Endothelial cell of umbilical vein (primary cell): ENCODE data around the gene AMIGO2. TPM values are rescaled to one million over a fixed set of nuclear protein-coding genes. Genes with fewer than 3 reads are reported as not detected.

Experiments
- BruUV-seq: library from RNA; stranded (reverse); fragments of 400-500 nt; replicated peaks from 2 replicates; lab custom pipeline; 2021; lab: Mats Ljungman, UMichigan
- CTCF ChIA-PET: fragments of 300-600, 350-600 bp; sonication (Branson Sonifier 250); formaldehyde crosslinking; loops from one replicate; lab custom pipeline; 2021; ENCODE audit warnings: antibody characterized with exemption, inconsistent platforms; lab: Charles Lee
- POLR2A ChIA-PET: fragments of 300-600, 350-600 bp; sonication (Branson Sonifier 250); formaldehyde crosslinking; loops from one replicate; lab custom pipeline; 2021; ENCODE audit warnings: antibody characterized with exemption, inconsistent platforms; lab: Charles Lee
- DNase-seq: peaks from one replicate; pipeline ENCODE4 v3.0.0-alpha.2; 2011; ENCODE audit warnings: low read depth, low spot score
- FAIRE-seq: peaks from 2 replicates; lab custom pipeline; 2011; peaks lifted over from hg19 to GRCh38; lab: Jason Lieb, UNC
- H2AFZ ChIP-seq: 2 replicates; pipeline ENCODE4 v1.6.0; 2012; ENCODE audit warnings: low read depth, low read length, control low read depth, inconsistent platforms
- H3K27ac ChIP-seq: 2 replicates; pipeline ENCODE4 v1.5.1; 2011; ENCODE audit warnings: low read depth, mild to moderate bottlenecking, control low read depth, low read length, moderate library complexity; ENCODE audit not compliant: insufficient read depth
- H3K27me3 ChIP-seq, 2 experiments: 2 replicates each; pipeline versions ENCODE4 v1.6.0 to v1.6.1; 2011; ENCODE audit warnings: low read length in 2 of 2, mixed read lengths in 1 of 2; ENCODE audit not compliant: control insufficient read depth in 2 of 2, insufficient read depth in 2 of 2
- H3K36me3 ChIP-seq, 2 experiments: 2 replicates in 1 of 2; 3 replicates in 1 of 2; pipeline ENCODE4 v1.5.1; 2011; ENCODE audit warnings: low read length in 2 of 2, mild to moderate bottlenecking in 1 of 2, moderate library complexity in 1 of 2; ENCODE audit not compliant: control insufficient read depth in 2 of 2, insufficient read depth in 2 of 2; ENCODE audit errors: extremely low read depth in 1 of 2
- H3K4me1 ChIP-seq: 3 replicates; pipeline ENCODE4 v1.5.1; 2011; ENCODE audit warnings: mild to moderate bottlenecking, low read length; ENCODE audit not compliant: control insufficient read depth, insufficient read depth; ENCODE audit errors: extremely low read depth
- H3K4me2 ChIP-seq: 2 replicates; pipeline ENCODE4 v1.6.1; 2011; ENCODE audit warnings: low read length, control low read depth, mixed read lengths; ENCODE audit not compliant: insufficient read depth
- H3K4me3 ChIP-seq, 3 experiments: fragments of 200-600 bp in 1 of 3; sonication (generic), shearing (Covaris generic) in 1 of 3; replicated peaks in 1 of 3; 2 replicates each; pipeline ENCODE4 v1.5.1; 2011 to 2016; ENCODE audit warnings: control low read depth in 3 of 3, low read length in 3 of 3, mild to moderate bottlenecking in 2 of 3, inconsistent platforms in 1 of 3, low read depth in 1 of 3, moderate library complexity in 1 of 3; ENCODE audit not compliant: insufficient read depth in 1 of 3
- H3K79me2 ChIP-seq: 2 replicates; pipeline ENCODE4 v1.6.0; 2012; ENCODE audit warnings: low read length, inconsistent platforms; ENCODE audit not compliant: control insufficient read depth, insufficient read depth
- H3K9ac ChIP-seq: replicated peaks from 2 replicates; pipeline ENCODE3; 2011; ENCODE audit warnings: low read length, control low read depth; ENCODE audit not compliant: insufficient read depth; ENCODE audit errors: extremely low read depth
- H3K9me1 ChIP-seq: replicated peaks from 3 replicates; pipeline ENCODE4 v1.6.0; 2011; ENCODE audit warnings: mild to moderate bottlenecking, low read length; ENCODE audit not compliant: control insufficient read depth, insufficient read depth; ENCODE audit errors: extremely low read depth
- H3K9me3 ChIP-seq: replicated peaks from 2 replicates; pipeline ENCODE4 v1.5.1; 2012; ENCODE audit warnings: low read length, inconsistent platforms; ENCODE audit not compliant: control insufficient read depth, insufficient read depth
- H4K20me1 ChIP-seq: replicated peaks from 2 replicates; pipeline ENCODE3; 2011; ENCODE audit warnings: mild to moderate bottlenecking, low read length; ENCODE audit not compliant: control insufficient read depth, insufficient read depth; ENCODE audit errors: extremely low read depth
- EZH2 ChIP-seq: IDR thresholded peaks from 2 replicates; pipeline ENCODE4 v1.6.1; 2012; ENCODE audit warnings: borderline replicate concordance, low read depth, mild to moderate bottlenecking, moderate library complexity, low read length, inconsistent platforms; ENCODE audit not compliant: severe bottlenecking
- FOS ChIP-seq: IDR thresholded peaks from 2 replicates; pipeline ENCODE4 v1.6.1; 2011; ENCODE audit warnings: mild to moderate bottlenecking, low read length, moderate library complexity, borderline replicate concordance; ENCODE audit not compliant: insufficient read depth
- GATA2 ChIP-seq: IDR thresholded peaks from 2 replicates; pipeline ENCODE4 v1.7.0; 2011; ENCODE audit warnings: low read depth, mild to moderate bottlenecking, moderate library complexity, mixed read lengths, low read length; ENCODE audit not compliant: insufficient read length, insufficient read depth
- JUN ChIP-seq: IDR thresholded peaks from 2 replicates; pipeline ENCODE4 v1.6.1; 2011; ENCODE audit warnings: borderline replicate concordance, low read depth; ENCODE audit not compliant: insufficient read length, insufficient read depth
- MYC ChIP-seq: IDR thresholded peaks from one replicate; pipeline ENCODE4 v1.6.1; 2011; ENCODE audit warnings: mild to moderate bottlenecking, low read depth, low read length
- POLR2A ChIP-seq: IDR thresholded peaks from 2 replicates; pipeline ENCODE4 v1.6.1; 2012; ENCODE audit warnings: low read depth, mild to moderate bottlenecking, control low read depth, low read length
- POLR2AphosphoS5 ChIP-seq: IDR thresholded peaks from 2 replicates; pipeline ENCODE4 v1.6.1; 2012; ENCODE audit warnings: low read depth, mild to moderate bottlenecking, control low read depth, low read length, moderate library complexity; ENCODE audit not compliant: insufficient read depth
- dilution Hi-C: fragments of 300-500 bp; cut with MboI; formaldehyde crosslinking; loops from one replicate; pipeline ENCODE4 v1.15.0; 2019; ENCODE audit warnings: low sequenced_read_pairs; ENCODE audit not compliant: extremely low pct_ligation_motif_present
- intact Hi-C: fragments of 100-400 bp; cut with micrococcal nuclease; formaldehyde crosslinking; loops from one replicate; pipeline ENCODE4 v1.10.0; 2022
- polyA plus RNA-seq, 4 experiments: library from polyadenylated mRNA; depleted of rRNA in 3 of 4; stranded (reverse) in 3 of 4; unstranded in 1 of 4; fragments of >200 nt; gene quantifications; 2 replicates each; pipeline versions ENCODE4 v1.2.1 to v1.2.3, GENCODE V29; 2011 to 2012; ENCODE audit warnings: missing spikeins in 1 of 4
- total RNA-seq: library from RNA; stranded (reverse); gene quantifications from 2 replicates; pipeline ENCODE4 v1.2.3, GENCODE V29; 2021
- TF ChIP-seq, protein P1 (sequence below), 2 donors: IDR thresholded peaks; 1 replicate in 1 of 2; 2 replicates in 1 of 2; pipeline ENCODE4 v1.5.1; 2011; ENCODE audit warnings: low read length in 2 of 2, mild to moderate bottlenecking in 2 of 2, moderate library complexity in 2 of 2, control low read depth in 1 of 2, inconsistent platforms in 1 of 2, low read depth in 1 of 2; ENCODE audit not compliant: insufficient read depth in 1 of 2; ENCODE audit errors: extremely low read depth in 1 of 2
- TF ChIP-seq, protein P2 (sequence below): IDR thresholded peaks from 2 replicates; pipeline ENCODE4 v1.6.1; 2011; ENCODE audit not compliant: insufficient read depth, insufficient read length

Gene AMIGO2
- total and polyA plus RNA-seq, 2 donors (not counting 3 experiments of a cell fraction or from before 2014, with no cell fraction given), result 5.4 to 7.5 TPM

DNA sequence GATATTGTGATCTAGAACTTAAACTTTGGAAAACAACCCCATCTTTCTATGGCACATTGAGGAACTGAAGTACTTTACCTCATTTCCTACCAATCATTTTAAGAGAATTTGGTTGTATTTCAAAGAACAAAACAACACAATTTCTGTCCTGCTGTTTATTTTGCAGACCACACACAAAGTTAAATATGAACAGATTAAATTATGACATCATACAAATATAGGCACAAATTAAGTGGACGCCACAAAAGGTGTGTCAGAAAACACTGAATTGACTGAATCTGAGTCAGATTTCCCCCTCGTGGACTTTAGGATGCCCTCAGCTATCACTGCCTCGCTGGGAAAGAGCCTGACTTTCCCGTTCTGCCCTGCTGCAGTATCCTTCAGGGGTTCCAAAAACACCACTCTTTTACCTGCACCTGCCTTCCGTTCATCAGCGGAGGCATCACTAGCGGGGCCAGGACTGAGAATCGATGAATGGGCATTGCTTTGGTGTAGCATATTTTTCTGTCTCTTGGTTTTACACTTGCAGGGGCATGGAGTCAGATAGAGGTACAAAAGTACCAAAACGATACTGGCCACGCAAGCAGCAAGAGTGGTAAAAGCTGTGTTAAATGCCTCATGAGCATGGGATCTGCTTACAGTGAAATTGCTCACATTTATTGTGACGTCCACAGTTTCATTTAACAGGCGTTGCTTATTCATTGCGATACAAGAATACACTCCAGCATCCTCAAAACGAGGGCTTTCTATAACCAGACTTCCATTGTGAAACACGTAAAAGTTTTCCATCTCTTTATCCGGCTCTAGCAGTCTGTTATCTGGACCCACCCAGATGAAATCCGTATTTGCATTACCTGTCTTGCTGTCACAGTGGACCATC is 2.3 kb downstream of the AMIGO2 start:
- Histone ChIP-seq H3K9ac (no peak overlapping the region), H3K4me3 (no peak overlapping the region)
- FAIRE-seq, result peak; percentile 48

More for the DNA sequence above, 2.3 kb downstream of the AMIGO2 start:
- TF ChIP-seq MYC (no peak), POLR2A (no peak), EZH2 (no peak), GATA2 (no peak), JUN (no peak), POLR2AphosphoS5 (no peak), FOS (no peak)
- TF ChIP-seq, protein P1, sequence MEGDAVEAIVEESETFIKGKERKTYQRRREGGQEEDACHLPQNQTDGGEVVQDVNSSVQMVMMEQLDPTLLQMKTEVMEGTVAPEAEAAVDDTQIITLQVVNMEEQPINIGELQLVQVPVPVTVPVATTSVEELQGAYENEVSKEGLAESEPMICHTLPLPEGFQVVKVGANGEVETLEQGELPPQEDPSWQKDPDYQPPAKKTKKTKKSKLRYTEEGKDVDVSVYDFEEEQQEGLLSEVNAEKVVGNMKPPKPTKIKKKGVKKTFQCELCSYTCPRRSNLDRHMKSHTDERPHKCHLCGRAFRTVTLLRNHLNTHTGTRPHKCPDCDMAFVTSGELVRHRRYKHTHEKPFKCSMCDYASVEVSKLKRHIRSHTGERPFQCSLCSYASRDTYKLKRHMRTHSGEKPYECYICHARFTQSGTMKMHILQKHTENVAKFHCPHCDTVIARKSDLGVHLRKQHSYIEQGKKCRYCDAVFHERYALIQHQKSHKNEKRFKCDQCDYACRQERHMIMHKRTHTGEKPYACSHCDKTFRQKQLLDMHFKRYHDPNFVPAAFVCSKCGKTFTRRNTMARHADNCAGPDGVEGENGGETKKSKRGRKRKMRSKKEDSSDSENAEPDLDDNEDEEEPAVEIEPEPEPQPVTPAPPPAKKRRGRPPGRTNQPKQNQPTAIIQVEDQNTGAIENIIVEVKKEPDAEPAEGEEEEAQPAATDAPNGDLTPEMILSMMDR (IDR thresholded peaks at IDR 0.05; ENCODE audit: extremely low read depth in 1 of 2, insufficient read depth in 1 of 2, low read depth in 1 of 2, low read length in 2 of 2), result no peak
- TF ChIP-seq, protein P2, sequence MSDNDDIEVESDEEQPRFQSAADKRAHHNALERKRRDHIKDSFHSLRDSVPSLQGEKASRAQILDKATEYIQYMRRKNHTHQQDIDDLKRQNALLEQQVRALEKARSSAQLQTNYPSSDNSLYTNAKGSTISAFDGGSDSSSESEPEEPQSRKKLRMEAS, result no peak
- ChIA-PET CTCF (interaction anchor here (1.9 to 6.9 kb wide), 5 partner anchors 7 to 321 kb away, joined by 7 to 90 read pairs (median 28); no protein-coding TSS in a partner anchor), POLR2A (no interaction called here)
- Histone ChIP-seq H3K27ac (no peak overlapping the region), H2AFZ (no peak overlapping the region), H4K20me1 (no peaks in the 10 kb centered on the region), H3K4me1 (peaks cover 13% of the 10 kb centered on the region), H3K9me1 (no peaks in the 10 kb centered on the region), H3K79me2 (no peaks in the 10 kb centered on the region), H3K9me3 (no peaks in the 10 kb centered on the region), H3K27me3 (no peaks in the 10 kb centered on the region), H3K36me3 (no peaks in the 10 kb centered on the region), H3K4me2 (no peak overlapping the region)
- TSS peak; percentile 19 for BruUV-seq
- intact Hi-C loops, result no loop called here
- dilution Hi-C loops, result no loop called here
- no peak for DNase-seq
